Skeletal muscle cell (primary cell): ENCODE data around the gene AVP.
"Not testable (repeated sequence)": the region's sequence is repeated elsewhere in the genome, so short reads cannot be mapped to it uniquely, and the experiment has no call there.

Source experiments
- DNase-seq: peaks from one replicate; pipeline ENCODE4 v3.0.0-alpha.2; 2010; ENCODE audit warnings: low read depth
- H3K4me3 ChIP-seq: 2 replicates; pipeline ENCODE4 v1.5.1; 2011; ENCODE audit warnings: low read depth, mild to moderate bottlenecking, control low read depth, low read length, moderate library complexity

AVP gene

GRCh38 chr20:3090565-3090964 is 6.0 kb upstream of the AVP start:
- H3K4me3 ChIP-seq = no peak overlapping the region
- no peak for DNase-seq

- no peak for DNase-seq
Observed at GRCh38 chr20:3088031-3088430, 3.5 kb upstream of the AVP start.

GRCh38 chr20:3085571-3086072 is 1.1 kb upstream of the AVP start:
- DNase-seq = no peak

More at GRCh38 chr20:3088031-3088430, 3.5 kb upstream of the AVP start:
- no peak overlapping the region for H3K4me3 ChIP-seq

GRCh38 chr20:3084986-3085360 is 449 bp upstream of the AVP start:
- H3K4me3 ChIP-seq = no peak overlapping the region
- no peak for DNase-seq

More at GRCh38 chr20:3085571-3086072, 1.1 kb upstream of the AVP start:
- no peak overlapping the region for H3K4me3 ChIP-seq

- DNase-seq = no peak
- no peak overlapping the region for H3K4me3 ChIP-seq
Observed at GRCh38 chr20:3082955-3083952, 1.3 kb downstream of the AVP start.

GRCh38 chr20:3082306-3082951 is 2.1 kb downstream of the AVP start:
- DNase-seq = no peak
- no peak overlapping the region for H3K4me3 ChIP-seq

GRCh38 chr20:3081641-3082040 is 2.9 kb downstream of the AVP start:
- no peak for DNase-seq
- no peak overlapping the region for H3K4me3 ChIP-seq

- H3K4me3 ChIP-seq = no peak overlapping the region
Observed at GRCh38 chr20:3080939-3081388, 3.6 kb downstream of the AVP start.

GRCh38 chr20:3077618-3078134 is 6.8 kb downstream of the AVP start:
- H3K4me3 ChIP-seq = no peak overlapping the region
- no peak for DNase-seq

More at GRCh38 chr20:3080939-3081388, 3.6 kb downstream of the AVP start:
- no peak for DNase-seq

- DNase-seq, H3K4me3 ChIP-seq: not testable (repeated sequence)
Observed at GRCh38 chr20:3075315-3075714, 9.2 kb downstream of the AVP start.

GRCh38 chr20:3074812-3075211 is 9.7 kb downstream of the AVP start:
- DNase-seq = no peak
- no peak overlapping the region for H3K4me3 ChIP-seq

- DNase-seq, H3K4me3 ChIP-seq: not testable (repeated sequence)
Observed at GRCh38 chr20:3073251-3073643, 11.3 kb downstream of the AVP start.

- DNase-seq = no peak
- no peak overlapping the region for H3K4me3 ChIP-seq
Observed at GRCh38 chr20:3072530-3073250, 11.8 kb downstream of the AVP start.

- H3K4me3 ChIP-seq = peak within 1 kb of the TSS; percentile 30
- no peak for DNase-seq
Observed at GRCh38 chr20:3071610-3072529, 12.7 kb downstream of the AVP start, which contains the start of gene OXT. Gene OXT, plus strand, starts transcription at chr20:3071620. Its CDS starts 36 bp downstream, at chr20:3071656.

- no peak for DNase-seq
- peak overlapping the region; percentile 30 for H3K4me3 ChIP-seq
Observed at GRCh38 chr20:3071266-3071609, 13.3 kb downstream of the AVP start.

- H3K4me3 ChIP-seq = no peak overlapping the region
- no peak for DNase-seq
Observed at GRCh38 chr20:3070725-3071124, 13.8 kb downstream of the AVP start.

GRCh38 chr20:3068986-3069900 is 15.3 kb downstream of the AVP start:
- DNase-seq = no peak
- H3K4me3 ChIP-seq = no peak overlapping the region
